GM18507 (cell line): ENCODE data around the gene IER5L.
A peak's percentile ranks its signal among the peaks of the same experiment; 100 is the strongest.
"Not testable (repeated sequence)": the region's sequence is repeated elsewhere in the genome, so short reads cannot be mapped to it uniquely, and the experiment has no call there.

Experiments used
- DNase-seq: peaks from one replicate; pipeline ENCODE4 v3.0.0; 2011; ENCODE audit warnings: low read depth; ENCODE audit not compliant: insufficient read length; ENCODE audit errors: extremely low spot score
- FAIRE-seq: peaks from 2 replicates; lab custom pipeline; 2011; peaks lifted over from hg19 to GRCh38; lab: Jason Lieb, UNC

The IER5L gene

GRCh38 chr9:129206401-129206800 lies 28.3 kb upstream of the IER5L start:
- DNase-seq (no peak), FAIRE-seq (no peak)

- DNase-seq = no peak
- FAIRE-seq = no peak
Measured at GRCh38 chr9:129204840-129205239, 26.8 kb upstream of the IER5L start.

DNA sequence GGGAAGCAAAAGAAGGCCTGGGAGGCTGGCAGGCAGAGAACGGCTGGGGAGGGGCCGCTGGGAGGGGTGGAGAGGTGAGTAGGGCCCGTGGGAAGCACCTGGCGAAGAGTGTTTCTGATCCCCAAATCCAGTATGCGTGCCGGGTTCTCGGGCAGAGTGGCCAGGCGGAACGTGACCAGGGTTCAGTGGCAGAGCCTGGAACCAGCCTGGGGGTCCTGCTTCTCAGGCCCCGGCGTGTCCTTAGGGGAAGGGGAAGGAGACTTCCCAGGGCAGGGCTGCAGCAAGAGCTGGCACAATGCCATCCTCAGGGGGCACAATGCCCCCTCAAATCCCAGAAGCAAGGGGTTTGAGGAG lies 25.5 kb upstream of the IER5L start:
- FAIRE-seq (no peak), DNase-seq (no peak)

DNA sequence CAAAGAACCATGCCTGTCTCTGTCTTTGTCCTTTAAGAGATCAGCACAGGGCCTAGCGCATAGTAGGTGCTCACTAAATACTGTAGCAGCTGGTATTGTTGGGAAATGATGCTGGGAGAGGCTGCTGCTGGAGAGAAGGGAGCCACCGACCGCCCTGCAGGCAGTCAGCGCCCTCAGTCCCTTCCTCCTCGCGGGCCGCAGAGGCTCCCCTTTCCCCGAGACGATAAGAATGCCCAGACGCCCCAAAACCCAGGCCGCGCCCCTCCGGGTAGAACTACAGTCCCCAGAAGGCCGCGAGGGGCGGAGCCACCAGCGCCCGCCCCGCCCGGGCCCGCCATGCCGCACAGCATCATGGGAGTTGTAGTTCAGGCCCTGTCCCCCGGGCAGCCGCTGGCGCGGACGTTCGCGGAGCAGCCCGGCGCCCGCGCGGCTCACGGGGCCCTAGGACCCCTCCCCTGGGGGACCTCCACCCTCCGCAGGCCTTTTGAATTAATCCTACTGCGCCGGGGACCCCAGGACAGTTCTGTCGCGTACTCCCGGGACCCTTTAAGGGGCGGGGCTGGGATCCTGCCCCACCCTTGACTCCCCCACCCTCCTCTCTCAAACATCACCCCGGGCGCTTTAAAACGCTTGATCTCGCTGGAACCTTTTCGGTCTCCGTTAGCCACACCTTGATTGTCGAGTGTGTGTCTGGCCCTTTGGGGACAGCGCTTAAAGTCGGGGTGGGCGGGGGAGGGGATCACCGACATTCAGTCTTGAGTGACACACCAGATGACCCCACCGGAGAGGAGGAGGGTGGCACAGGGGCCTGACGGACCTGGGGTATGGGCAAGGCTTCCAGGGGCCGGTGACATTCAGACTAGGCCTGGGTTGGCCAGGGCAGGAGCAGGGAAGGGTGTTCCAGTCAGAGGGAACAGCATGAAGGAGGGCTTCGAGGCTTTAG lies 24.8 kb upstream of the IER5L start:
- DNase-seq (peak; percentile 87), FAIRE-seq (peak; percentile 82)

DNA sequence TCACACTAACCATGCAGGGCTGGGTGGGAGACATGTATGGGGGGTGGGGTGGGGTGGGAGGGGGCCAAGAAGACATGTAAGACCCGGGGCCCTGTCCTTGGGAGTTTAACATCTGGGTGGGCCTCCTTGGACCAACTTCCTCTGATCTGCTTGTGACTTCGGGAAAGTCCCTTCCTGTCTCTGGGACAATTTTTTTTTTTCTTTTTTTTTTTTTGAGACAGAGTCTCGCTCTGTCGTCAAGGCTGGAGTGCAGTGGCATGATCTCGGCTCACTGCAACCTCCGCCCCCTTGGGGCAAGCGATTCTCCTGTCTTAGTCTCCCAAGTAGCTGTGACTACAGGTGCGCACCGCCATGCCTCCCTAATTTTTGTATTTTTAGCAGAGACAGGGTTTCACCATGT lies 23.8 kb upstream of the IER5L start:
- FAIRE-seq (no peak), DNase-seq (no peak)

GRCh38 chr9:129201289-129201688 lies 23.2 kb upstream of the IER5L start:
- FAIRE-seq (no peak), DNase-seq (no peak)

GRCh38 chr9:129200255-129200654 lies 22.2 kb upstream of the IER5L start:
- FAIRE-seq (no peak), DNase-seq (no peak)

DNA sequence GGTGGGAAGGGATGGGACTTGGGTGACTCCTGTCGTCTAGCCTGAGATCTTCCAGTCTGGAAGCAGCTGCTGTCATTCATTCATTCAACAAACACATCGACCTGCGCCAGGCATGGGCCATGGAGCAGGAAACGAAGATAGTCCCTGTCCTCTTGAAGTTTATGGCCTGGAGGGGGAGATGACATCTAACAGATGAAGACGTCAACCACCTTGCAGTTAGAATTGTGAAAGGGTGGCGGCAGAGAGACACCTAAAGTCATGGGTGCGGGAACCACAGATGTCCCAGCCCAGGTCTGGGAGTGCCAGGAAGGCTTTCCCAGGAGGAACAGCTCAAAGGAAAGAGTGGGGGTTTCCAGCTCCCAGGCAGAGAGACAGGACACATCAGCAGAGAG lies 21.0 kb upstream of the IER5L start:
- DNase-seq (no peak), FAIRE-seq (no peak)

DNA sequence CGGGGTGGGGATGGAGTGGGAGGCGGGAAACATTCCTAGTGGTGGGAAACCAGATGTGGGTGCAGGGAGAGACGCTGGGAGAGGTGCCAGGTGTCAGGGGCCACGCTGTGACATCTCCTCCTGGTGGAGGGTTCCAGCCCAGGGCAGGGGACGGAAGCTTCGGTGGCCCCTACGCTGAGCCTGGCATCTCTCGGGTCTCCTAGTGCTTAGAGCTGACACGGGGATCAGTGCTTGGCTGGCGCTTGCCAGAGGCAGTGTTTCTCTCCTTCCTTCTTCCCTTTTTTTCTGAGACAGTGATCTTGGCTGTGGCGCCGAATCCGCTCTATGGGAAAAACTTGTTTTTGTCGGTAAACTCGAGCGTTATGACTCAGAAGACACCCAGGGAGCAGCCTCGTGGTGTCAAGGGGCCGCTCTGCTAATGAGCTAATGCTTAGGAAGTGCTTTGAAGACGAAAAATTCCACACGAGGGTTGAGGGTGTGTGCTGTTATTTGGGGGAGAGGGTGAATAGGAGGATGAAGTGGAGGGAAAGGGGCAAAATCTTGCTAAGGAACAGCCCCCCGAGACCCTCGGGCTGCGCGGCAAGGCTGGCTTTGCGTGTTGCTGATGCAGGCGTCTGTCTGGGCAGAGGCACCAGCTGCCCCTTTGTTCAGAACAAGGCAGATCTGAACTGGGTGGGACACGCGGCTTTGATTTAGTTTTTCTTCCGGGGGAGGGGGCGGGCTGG lies 20.4 kb upstream of the IER5L start:
- DNase-seq (no peak), FAIRE-seq (no peak)

- FAIRE-seq = no peak
- no peak for DNase-seq
Measured at GRCh38 chr9:129197978-129198318, 19.9 kb upstream of the IER5L start.

- not testable (repeated sequence) for DNase-seq, FAIRE-seq
Measured at GRCh38 chr9:129197045-129197444, 19.0 kb upstream of the IER5L start.

- no peak for DNase-seq
- FAIRE-seq = no peak
Measured at GRCh38 chr9:129195606-129196005, 17.5 kb upstream of the IER5L start.

DNA sequence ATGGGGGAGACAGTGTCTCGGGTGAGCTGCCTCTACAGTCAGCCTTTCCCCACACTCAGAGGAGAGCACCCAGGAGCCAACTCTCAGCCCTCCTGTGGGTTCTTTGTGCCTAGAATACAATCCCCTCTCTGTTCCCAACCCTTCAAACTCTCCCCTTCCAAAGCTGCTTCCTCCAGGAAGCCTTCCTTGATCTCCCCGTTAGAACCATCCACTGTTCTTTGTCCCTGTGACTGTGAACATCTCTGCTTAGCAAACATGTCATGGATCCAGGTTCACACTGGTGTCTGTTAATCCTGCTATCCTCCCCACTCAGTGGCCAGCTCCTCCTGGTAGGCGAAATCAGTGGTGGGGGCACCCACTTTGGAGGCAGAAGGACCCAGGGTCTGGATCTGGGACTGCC lies 16.2 kb upstream of the IER5L start:
- FAIRE-seq (no peak), DNase-seq (no peak)

DNA sequence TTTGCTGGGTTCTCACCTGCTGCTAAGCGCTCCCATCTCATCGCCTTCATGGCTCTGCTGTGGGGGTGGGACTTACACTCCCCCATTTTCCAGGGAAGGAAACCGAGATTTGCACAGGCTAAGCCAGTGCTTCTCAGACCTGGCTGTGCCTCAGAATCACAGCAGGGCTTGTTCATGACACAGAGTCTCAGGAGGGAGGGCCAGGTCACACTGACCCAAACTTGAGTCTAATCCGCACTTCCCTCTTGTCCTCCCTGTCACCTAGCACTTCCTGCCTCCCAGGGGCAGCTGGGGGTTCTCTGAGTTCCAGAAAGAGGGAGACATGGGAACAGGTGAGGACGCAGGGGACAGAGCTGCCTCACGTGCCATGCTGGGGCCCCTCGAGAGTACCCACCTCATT lies 15.6 kb upstream of the IER5L start:
- FAIRE-seq (no peak), DNase-seq (no peak)

DNA sequence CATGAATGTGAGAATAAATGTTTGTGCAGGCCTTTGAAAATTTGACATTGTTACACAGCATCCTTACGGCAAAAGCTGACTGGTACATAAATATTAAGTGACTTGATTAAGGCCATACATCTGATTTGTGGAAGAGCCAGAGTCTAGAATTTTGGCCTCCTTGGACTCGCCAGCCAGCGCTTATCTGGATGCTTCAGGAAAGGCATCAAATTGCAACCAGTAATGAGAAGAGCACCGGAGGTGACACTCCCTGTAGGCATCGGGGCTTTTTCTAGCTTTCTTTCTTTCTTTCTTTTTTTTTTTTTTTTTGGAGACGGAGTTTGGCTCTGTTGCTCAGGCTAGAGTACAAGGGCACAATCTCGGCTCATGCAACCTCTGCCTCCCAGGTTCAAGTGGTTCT lies 13.2 kb upstream of the IER5L start:
- no peak for FAIRE-seq
- DNase-seq = no peak

DNA sequence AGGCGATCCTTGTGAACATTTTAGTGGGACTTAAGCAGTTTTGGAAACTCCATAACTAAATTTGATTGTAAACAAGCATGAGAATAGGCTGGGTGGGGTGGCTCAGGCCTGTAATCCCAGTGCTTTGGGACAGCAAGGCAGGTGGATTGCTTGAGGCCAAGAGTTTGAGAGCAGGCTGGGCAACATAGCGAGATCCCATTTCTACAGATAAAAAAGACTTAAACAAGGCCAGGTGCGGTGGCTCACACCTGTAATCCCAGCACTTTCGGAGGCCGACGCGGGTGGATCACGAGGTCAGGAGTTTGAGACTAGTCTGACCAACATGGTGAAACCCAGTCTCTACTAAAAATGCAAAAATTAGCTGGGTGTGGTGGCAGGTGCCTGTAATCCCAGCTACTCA lies 11.9 kb upstream of the IER5L start:
- DNase-seq, FAIRE-seq: not testable (repeated sequence)

DNA sequence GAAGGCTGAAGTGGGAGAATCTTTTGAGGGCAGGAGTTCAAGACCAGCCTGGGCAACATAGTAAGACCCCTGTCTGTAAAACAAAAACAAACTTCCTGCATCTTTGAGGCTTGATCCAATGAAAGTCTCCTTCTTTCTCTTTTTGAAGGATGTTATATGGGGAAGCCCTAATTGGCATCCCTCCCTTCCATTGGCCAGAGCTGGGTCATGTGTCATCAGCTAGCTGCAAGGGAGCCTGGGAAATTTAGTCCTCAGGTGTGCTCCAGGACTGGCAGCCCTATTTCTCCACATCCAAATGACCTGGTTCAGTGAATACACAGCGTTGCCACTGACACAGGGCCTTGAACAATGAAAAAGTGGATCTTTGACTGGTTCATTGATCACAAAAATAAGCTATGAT lies 9.0 kb upstream of the IER5L start:
- FAIRE-seq = no peak
- no peak for DNase-seq

GRCh38 chr9:129185991-129186390 lies 7.9 kb upstream of the IER5L start:
- FAIRE-seq (no peak), DNase-seq (no peak)

DNA sequence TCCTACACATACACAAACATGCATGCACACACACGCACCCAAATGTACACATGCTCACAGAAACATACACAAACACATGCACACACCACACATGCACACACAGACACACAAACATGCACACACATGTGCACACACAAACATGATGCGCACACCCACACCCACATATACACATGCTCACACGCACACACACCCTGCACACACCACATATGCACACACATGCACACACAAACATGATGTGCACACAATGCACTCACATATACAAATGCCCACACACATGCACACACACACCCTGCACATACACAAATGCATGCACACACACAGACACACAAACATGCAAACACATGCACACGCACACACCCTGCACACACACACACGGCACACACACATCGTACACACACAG lies 7.3 kb upstream of the IER5L start:
- FAIRE-seq (no peak), DNase-seq (no peak)

DNA sequence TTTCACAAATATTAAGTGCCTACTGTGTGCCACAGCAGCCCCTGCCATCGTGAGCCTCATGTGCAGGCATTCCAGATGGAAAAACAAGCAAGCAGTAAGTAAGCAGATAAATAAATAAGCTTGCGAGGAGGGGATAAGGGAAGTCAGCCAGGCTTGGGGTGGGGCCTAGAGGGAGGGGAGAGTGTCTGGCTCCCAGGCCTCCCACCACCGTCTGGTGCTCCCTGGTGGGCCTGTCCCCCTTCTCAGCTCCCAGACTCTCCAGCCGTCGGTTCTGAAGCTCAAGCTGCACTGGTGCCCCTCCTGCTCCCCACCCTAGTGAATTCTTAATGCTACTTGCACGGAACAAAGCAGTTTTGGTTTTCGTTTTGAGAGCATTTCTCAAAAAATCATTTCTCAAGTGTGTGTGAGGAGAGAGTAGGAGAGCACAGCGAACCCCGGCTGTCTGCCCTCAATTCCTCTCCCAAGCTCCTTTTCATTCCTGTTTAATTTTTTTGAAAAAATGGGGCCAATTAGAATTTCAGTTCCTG lies 6.6 kb upstream of the IER5L start:
- FAIRE-seq (no peak), DNase-seq (no peak)

- DNase-seq (no peak), FAIRE-seq (no peak)
Measured at GRCh38 chr9:129184219-129184524, 6.1 kb upstream of the IER5L start.
